Loucy (cell line): ENCODE data around the gene HIRA.

Experiments
- H2AFZ ChIP-seq: fragments of 200-600 bp; sonication (generic); 2 replicates; pipeline ENCODE4 v1.6.0; 2016; ENCODE audit warnings: antibody characterized with exemption, mild to moderate bottlenecking, low read length, moderate library complexity
- H3F3A ChIP-seq: fragments of 200-600 bp; 2 replicates; pipeline ENCODE4 v1.6.0; 2016; ENCODE audit warnings: antibody characterized with exemption, low read depth, mild to moderate bottlenecking
- H3K27me3 ChIP-seq: fragments of 200-600 bp; sonication (generic); 2 replicates; pipeline ENCODE4 v1.6.1; 2014; ENCODE audit warnings: low read length, mild to moderate bottlenecking; ENCODE audit not compliant: insufficient read depth, poor library complexity, severe bottlenecking
- H3K36me3 ChIP-seq: fragments of 200-600 bp; sonication (generic); 2 replicates; pipeline ENCODE4 v1.6.1; 2016; ENCODE audit warnings: low read length; ENCODE audit not compliant: insufficient read depth
- H3K4me1 ChIP-seq: fragments of 200-600 bp; sonication (generic); 2 replicates; pipeline ENCODE4 v1.5.1; 2014; ENCODE audit warnings: low read length, mild to moderate bottlenecking; ENCODE audit not compliant: insufficient read depth, poor library complexity, severe bottlenecking
- H3K4me2 ChIP-seq: fragments of 200-600 bp; sonication (generic); 2 replicates; pipeline ENCODE4 v1.6.0; 2014; ENCODE audit warnings: antibody characterized with exemption, low read length, low read depth, mild to moderate bottlenecking; ENCODE audit not compliant: poor library complexity, severe bottlenecking
- H3K4me3 ChIP-seq: fragments of 200-600 bp; sonication (generic); 2 replicates; pipeline ENCODE4 v1.5.1; 2014; ENCODE audit warnings: low read length, mild to moderate bottlenecking, mixed read lengths; ENCODE audit not compliant: poor library complexity, severe bottlenecking
- H3K79me2 ChIP-seq: fragments of 200-600 bp; sonication (generic); 2 replicates; pipeline ENCODE4 v1.6.1; 2014; ENCODE audit warnings: low read length; ENCODE audit not compliant: insufficient read depth
- H3K9ac ChIP-seq: fragments of 200-600 bp; sonication (generic); 2 replicates; pipeline ENCODE4 v1.6.0; 2014; ENCODE audit warnings: mild to moderate bottlenecking, low read depth, low read length, moderate library complexity; ENCODE audit not compliant: poor library complexity, severe bottlenecking
- H3K9me2 ChIP-seq: fragments of 200-600 bp; sonication (generic); replicated peaks from 2 replicates; pipeline ENCODE4 v1.6.1; 2016; ENCODE audit warnings: low read depth, low read length, mixed read lengths
- H3K9me3 ChIP-seq: fragments of 200-600 bp; sonication (generic); 2 replicates; pipeline ENCODE4 v1.6.1; 2014; ENCODE audit warnings: mild to moderate bottlenecking, antibody characterized with exemption, low read length, low read depth; ENCODE audit not compliant: insufficient read depth
- H4K20me1 ChIP-seq: fragments of 200-600 bp; sonication (generic); 2 replicates; pipeline ENCODE4 v1.6.0; 2014; ENCODE audit warnings: antibody characterized with exemption, low read length, mild to moderate bottlenecking; ENCODE audit not compliant: insufficient read depth, poor library complexity, severe bottlenecking
- EZH2phosphoT487 ChIP-seq: fragments of 200-600 bp; IDR thresholded peaks from 2 replicates; pipeline ENCODE4 v1.6.1; 2018; ENCODE audit warnings: antibody characterized with exemption, mild to moderate bottlenecking, moderate library complexity, borderline replicate concordance
- TF ChIP-seq, protein P1 (sequence below): fragments of 200-600 bp; sonication (generic); conservative IDR thresholded peaks from 2 replicates; pipeline ENCODE4 v1.5.1; 2014; ENCODE audit warnings: mild to moderate bottlenecking, antibody characterized with exemption, low read length

The HIRA gene

DNA sequence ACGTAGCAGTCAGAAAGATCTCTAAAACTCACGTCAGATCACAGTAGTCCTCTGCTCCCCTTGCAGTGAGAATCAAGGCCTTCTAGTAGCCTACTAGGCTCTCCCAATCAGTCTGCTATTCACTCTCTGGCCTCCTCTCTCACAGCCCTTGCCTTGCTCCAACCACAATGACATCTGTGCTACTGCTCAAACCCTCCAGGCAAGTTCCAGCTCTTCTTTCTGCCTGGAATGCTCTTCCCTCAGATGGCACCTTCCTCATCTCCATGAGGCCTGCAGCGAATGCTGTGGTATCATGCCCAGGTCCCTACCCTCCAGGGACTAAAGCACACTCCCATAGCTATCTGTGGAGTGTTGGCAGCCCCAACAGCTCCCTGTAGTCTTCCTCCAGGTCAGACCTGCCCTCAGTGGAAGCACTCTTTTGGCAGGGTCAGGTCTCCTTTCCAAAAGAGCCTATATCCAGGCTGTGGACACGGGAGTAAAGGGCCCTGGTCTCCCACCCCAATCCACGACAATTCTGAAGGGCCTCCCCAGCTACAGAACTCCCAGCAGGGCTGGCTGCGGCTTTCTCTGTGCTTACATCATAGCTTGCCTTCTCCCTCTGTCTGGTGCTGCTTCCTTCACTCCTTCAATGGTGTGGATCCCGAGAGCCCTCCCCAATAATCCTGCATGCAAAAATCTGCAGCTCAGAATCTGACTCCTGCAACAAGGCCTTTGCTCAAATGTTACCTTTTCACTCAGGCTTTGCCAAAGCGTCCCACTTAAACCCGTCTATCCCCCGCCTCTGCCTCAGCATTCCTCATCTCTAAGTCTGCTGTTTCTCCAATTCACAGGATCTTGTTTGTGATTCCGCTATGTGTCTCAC is 8.9 kb downstream of the HIRA start:
- Histone ChIP-seq H3K27me3 (no peaks in the 10 kb centered on the region), H2AFZ (no peak overlapping the region), H3K9me2 (no peaks in the 10 kb centered on the region), H3K36me3 (peaks cover 6% of the 10 kb centered on the region; the same call in 1 of the 2 replicates), H3K4me2 (peak overlapping the region; percentile 29), H3K79me2 (peaks cover 87% of the 10 kb centered on the region), H3F3A (no peaks in the 10 kb centered on the region; the same call in 1 of the 2 replicates), H3K9ac (peak overlapping the region; percentile 3), H3K4me1 (peaks cover 49% of the 10 kb centered on the region), H3K4me3 (no peak overlapping the region), H4K20me1 (peaks cover 17% of the 10 kb centered on the region), H3K9me3 (no peaks in the 10 kb centered on the region)
- TF ChIP-seq, protein P1, sequence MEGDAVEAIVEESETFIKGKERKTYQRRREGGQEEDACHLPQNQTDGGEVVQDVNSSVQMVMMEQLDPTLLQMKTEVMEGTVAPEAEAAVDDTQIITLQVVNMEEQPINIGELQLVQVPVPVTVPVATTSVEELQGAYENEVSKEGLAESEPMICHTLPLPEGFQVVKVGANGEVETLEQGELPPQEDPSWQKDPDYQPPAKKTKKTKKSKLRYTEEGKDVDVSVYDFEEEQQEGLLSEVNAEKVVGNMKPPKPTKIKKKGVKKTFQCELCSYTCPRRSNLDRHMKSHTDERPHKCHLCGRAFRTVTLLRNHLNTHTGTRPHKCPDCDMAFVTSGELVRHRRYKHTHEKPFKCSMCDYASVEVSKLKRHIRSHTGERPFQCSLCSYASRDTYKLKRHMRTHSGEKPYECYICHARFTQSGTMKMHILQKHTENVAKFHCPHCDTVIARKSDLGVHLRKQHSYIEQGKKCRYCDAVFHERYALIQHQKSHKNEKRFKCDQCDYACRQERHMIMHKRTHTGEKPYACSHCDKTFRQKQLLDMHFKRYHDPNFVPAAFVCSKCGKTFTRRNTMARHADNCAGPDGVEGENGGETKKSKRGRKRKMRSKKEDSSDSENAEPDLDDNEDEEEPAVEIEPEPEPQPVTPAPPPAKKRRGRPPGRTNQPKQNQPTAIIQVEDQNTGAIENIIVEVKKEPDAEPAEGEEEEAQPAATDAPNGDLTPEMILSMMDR = no peak
- no peak for TF ChIP-seq EZH2phosphoT487

DNA sequence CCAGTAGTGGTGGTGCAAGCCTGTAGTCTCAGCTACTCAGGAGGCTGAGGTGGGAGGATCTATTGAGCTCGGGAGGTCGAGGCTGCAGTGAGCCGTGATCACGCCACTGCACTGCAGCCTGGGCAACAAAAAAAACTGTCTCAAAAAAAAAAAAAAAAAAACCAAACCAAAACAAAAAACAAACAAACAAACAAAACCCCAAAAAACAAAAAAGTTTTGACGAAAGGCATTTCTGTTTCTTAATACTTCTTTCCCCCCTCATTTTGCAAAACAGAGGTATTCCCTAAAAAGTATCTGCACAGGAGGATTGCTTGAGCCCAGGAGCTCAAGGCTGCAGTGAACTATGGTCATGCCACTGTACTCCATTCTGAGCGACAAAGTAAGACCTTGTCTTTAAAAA is 11.2 kb downstream of the HIRA start:
- Histone ChIP-seq H3K4me2 (peak overlapping the region; percentile 41), H2AFZ (no peak overlapping the region), H3K36me3 (peaks cover 5% of the 10 kb centered on the region; the same call in 1 of the 2 replicates), H3K4me1 (peaks cover 49% of the 10 kb centered on the region), H4K20me1 (peaks cover 14% of the 10 kb centered on the region), H3K27me3 (no peaks in the 10 kb centered on the region), H3K4me3 (no peak overlapping the region), H3K9me2 (no peaks in the 10 kb centered on the region), H3K9ac (no peak overlapping the region), H3K79me2 (peaks cover 87% of the 10 kb centered on the region), H3F3A (no peaks in the 10 kb centered on the region; the same call in 1 of the 2 replicates), H3K9me3 (no peaks in the 10 kb centered on the region)
- no peak for TF ChIP-seq EZH2phosphoT487
- TF ChIP-seq, protein P1 = no peak

DNA sequence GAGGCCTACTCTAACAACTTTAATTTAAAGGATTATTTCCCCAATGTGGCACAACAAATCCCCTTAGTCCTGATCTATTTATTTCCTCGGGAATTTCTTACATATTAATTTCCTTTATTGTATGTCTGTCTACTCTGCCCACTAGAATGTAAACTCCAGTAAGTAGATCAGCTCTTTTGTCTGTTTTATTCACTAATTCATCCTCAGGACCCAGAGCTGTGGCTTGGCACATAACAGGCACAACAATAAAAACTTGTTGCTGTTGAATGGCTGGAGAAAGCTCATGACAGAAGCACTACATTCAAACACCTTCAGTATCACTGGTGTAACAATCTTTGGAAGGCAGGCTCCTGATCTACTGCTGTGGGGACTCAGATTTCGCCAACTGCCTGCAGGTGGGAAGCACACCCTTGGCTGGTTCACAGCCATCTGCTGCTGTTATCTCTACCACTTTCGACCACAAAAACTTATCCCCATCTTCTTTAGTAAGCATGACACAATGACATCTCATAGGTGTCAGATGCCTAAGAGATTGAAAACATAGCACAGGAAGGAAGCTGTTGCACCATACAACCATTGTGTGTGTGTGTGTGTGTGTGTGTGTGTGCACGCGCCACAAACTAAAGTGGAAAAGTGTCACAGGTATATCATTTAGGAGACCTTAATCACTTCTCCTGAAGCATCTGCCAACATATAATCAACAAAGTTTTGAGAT is 11.9 kb downstream of the HIRA start:
- Histone ChIP-seq H3K9me3 (no peaks in the 10 kb centered on the region), H3K4me1 (peaks cover 43% of the 10 kb centered on the region), H4K20me1 (peaks cover 8% of the 10 kb centered on the region), H3K4me2 (peak overlapping the region; percentile 41), H3K9me2 (no peaks in the 10 kb centered on the region), H3F3A (no peaks in the 10 kb centered on the region; the same call in 1 of the 2 replicates), H2AFZ (no peak overlapping the region), H3K9ac (peak overlapping the region; percentile 54), H3K79me2 (peaks cover 85% of the 10 kb centered on the region), H3K27me3 (no peaks in the 10 kb centered on the region), H3K36me3 (no peaks in the 10 kb centered on the region), H3K4me3 (peak overlapping the region; percentile 17)
- TF ChIP-seq, protein P1 = no peak
- TF ChIP-seq EZH2phosphoT487 = no peak
